ENCODE results near the gene FAM120C.

The FAM120C gene

DNA sequence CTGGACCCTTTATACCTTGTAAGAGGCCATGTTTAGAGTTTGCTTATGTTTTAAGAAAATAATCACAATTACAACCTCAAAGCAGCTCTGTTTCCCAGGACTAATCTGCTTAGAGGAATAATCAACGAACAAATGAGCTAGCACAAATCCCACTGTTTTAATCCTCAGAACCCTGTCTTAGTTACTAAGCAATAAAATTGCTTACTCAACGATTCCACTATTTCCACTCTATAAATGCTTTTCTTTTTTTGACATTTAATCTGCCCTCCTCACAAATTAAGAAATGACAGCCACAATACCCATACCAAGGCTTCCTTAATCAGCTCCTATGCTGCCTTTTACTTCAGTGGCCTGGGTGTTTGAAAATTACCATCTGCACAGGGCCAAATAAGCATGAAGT lies 48.8 kb downstream of the FAM120C start:
- DNase-seq = no peak

DNA sequence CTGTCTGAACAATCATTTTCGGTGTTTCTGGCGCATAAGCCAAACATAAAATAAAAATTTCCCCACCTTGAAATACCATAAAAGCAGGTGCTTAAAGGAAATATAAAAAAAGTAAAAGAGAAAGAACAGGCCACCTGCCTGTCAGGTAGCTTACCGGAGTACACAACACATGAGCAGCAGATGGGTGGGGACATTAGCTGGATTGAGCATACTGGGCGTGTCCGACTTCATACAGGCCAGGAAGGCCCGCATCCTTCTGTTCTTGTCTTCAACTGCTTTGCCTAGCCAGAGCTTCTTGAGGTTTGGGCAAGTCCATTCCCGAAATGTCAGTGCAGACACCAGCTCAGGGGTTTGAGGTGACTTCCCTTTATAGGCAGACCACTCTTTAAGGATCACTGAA lies 66.7 kb downstream of the FAM120C start:
- no peak for DNase-seq

DNA sequence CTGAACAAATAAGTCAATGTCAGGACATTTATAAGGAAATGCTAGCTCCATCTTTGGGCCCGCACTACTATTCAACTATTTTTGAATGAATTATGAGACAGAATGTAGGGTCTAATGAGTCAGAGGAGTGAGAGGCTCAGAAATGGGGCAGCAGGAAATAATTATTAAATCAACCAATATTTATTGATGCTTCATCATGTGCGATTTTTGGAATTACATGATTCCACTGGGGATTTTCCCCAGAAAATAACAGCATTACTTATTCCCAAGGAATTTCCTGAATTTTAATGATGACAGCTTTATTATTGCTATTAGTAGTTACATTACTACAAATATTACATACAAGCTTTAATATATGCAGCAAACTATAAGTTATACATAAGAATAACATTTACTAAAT lies 89.5 kb downstream of the FAM120C start:
- no peak for DNase-seq

DNA sequence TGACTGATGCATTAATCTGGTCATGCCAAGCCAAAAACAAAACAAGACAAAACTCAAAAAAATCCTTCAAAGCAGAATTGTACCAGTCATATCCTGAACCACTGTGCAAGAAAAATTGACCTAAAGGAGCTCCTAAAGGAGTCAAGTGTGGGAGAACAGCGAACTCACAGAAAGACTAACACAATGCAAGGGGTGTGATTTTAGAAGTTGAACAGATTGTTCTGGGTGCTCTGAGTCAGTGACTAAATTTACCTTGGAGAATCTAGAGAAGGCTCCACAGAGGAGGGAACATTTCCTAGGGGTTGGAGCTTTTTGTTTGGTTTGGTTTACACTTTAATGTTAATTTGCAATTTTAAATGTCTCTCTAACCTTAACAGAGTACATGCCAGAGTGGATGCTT lies 89.9 kb downstream of the FAM120C start:
- no peak for DNase-seq

DNA sequence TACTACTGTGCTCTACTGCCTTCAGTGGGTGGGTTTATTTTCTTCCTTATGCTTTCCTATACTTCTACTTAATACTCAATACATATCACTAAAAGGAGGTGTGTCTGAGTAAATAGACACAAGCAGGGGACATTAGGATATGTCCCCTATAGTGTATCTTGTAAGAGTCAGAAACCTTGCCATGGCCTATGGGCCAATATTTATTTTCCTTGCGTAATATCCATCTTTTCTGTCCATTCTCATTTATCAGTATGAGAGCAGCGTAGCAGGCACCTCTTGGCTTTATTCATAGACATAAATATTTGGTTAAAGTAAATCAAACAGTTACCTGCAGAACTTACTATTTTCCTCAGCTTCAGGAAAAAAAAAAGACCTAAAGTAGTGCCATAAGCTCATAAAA lies 92.2 kb downstream of the FAM120C start:
- DNase-seq = no peak

DNA sequence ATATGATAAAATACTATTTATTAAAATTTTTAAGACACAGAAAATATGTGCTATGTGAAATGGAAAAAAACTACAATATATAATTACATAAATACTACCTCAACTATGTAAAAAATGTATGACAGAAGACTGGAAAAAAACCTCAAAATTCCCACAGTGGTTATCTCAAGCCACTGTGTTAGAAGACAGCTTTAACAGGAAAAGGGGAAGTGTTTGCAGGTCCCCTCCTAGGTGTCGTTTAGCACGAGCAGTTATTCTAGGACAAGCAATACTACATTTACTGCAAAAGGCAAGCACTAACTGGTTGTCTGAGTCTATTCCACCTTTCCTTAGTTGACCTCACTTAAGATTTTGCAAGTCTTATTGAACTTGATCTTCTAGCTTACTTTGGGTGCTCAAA lies 93.9 kb downstream of the FAM120C start:
- no peak for DNase-seq

DNA sequence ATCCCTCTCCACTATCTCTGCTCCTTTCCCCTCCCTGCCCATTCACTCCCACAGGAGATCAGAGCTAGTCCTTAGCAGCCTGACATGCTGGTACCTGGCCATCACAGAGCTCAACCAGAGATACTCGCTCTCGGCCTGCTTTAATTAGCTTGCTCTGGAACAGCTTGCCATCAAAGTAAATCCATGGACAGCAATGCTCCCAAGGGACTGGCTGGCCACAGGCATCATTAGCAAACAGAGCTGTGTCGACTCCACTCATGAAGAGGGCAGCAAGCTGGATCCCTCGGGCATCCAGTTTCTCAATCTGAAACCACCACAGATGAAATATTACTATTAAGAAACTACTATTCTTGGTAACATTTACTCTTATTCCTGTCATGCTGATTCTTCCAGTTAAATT lies 95.4 kb downstream of the FAM120C start:
- DNase-seq = no peak

DNA sequence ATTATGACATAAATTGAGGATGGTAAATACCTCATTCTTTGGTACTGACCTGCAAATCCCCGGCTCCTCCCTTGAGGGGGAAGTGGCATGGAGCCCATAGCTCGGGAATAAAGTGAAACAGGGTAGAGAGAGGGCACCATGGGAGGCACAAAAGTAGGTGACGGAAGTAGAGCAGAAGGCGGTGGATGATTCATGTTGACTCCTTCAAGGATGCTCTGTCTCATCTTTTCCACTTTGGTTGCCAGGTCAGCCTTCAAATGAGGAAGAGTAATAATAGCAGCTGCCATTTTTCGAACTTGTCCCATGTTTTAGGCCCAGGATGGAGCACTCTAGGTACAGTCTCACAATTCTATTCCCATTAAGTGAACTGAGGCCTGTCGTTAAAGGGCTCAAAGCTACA lies 97.4 kb downstream of the FAM120C start:
- no peak for DNase-seq

DNA sequence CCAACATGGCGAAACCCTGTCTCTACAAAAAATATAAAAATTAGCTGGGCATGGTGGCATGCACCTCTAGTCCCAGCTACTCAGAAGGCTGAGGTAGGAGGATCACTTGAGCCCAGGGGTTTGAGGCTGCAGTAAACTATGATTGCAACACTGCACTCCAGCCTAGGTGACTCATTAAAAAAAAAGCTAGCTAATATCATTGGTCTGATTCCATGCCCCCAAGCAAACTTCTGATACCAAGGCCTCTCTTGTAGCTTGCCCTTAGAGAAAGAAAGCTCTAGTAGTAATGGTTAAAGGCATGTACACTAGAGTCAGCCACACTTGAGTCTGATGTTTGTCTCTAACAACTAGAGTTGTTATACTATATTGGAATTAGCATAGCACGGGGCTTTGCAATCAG lies 106.2 kb downstream of the FAM120C start:
- no peak for DNase-seq

DNA sequence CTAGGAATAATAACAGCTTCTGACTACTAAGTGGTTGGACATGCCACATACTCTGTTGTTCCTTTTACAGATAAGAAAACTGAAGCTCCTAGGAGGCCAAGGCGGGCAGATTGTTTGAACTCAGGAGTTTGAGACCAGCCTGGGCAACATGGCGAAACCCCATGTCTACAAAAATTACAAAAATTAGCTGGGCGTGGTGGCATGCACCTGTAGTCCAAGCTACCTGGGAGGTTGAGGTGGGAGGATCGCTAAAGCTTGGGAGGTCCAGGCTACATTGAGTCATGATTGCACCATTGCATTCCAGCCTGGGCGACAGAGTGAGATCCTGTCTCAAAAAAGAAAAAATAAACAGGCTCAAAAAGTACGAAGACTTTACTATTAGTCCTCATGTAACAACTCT lies 108.2 kb downstream of the FAM120C start:
- DNase-seq = no peak

DNA sequence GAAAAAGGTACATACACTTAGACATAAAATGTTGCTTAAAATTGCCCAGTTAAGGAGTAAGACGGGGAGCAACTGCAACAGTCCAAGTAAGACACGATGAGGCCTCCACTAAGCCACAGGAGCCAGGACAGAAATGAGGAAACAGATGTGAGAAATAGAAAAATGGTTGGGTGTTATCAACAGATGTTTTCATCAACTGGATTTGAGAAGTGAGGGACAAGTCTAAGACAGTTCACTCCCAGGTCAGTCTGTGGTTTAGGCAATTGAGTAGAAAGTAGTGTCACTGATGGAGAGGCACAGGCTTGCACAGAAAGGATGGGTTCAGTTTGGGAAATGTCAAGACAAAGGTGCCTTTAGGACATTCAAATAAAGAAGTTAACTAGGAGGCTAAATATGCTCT lies 115.3 kb downstream of the FAM120C start:
- DNase-seq = no peak

DNA sequence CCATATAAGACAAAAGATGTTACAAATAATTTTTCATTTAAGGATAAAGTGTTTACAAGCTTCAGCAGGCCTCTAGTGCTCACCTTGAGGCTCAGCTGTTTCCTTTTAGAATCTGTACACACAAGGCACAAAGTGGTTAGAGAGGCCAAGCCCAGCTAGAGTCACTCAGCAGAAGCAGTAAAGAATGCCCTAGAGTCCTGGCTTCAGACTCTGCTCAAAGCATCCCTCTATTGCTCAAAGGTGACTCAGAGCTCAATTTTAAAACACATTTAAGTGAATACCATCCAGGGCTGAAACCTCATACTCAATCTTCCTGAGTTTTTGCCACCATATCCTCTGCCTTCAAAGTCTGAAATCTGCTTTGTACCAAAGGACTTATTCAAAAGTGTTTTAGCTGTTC lies 116.2 kb downstream of the FAM120C start:
- no peak for DNase-seq

DNA sequence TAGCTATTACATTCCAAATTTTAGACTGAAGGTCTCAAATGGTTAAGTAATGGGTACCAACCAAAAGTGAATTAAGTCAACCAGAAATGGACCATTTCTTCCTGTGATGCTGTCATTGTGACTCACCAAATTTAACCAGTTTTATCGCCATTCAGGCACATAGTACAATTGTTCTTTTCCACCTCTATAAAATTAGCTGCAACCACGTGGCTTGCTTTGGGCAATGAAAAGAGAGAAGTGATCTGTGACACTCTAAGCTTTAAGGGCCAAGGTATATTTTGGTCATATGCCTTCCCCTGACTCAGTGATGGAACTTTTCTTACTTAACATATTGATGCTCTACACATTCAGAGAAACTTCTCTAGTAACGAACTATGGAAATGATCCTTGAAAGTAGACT lies 118.5 kb downstream of the FAM120C start:
- no peak for DNase-seq

DNA sequence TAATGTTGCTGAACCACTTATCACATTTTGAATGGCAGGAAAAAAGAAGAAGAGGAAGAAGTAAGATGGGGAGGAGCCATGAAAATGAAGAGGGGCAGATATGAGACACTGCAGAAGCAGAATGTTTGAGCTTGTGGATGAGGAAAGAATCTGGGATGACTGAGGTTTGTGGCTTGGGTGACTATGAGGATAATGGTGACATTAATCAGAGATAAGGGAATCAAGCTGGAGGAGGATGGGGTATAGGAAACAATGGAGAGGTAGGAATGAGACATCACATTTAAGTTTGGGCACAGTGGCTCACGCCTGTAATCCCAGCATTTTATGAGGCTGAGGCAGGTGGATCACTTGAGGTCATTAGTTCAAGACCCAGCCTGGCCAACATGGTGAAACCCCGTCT lies 119.7 kb downstream of the FAM120C start:
- no peak for DNase-seq

DNA sequence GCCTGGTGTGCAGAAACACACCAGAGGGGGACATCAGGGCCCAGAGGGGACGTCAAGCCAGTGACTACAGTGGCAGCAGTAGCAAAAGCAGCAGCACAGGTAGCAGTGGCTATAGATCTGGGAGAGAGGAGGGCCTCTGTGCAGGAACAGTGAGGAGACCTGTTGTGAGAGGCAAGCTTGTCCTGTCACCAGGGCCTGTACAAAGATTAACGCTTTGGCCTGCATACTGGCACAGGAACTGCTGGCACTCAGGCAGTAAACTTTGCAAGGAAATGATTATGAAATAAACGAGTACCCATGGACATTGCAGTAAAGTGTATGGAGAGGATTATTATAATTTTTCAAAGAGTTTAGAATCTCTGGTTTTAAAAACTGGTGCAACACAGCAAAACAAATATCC lies 133.3 kb downstream of the FAM120C start:
- DNase-seq = no peak

DNA sequence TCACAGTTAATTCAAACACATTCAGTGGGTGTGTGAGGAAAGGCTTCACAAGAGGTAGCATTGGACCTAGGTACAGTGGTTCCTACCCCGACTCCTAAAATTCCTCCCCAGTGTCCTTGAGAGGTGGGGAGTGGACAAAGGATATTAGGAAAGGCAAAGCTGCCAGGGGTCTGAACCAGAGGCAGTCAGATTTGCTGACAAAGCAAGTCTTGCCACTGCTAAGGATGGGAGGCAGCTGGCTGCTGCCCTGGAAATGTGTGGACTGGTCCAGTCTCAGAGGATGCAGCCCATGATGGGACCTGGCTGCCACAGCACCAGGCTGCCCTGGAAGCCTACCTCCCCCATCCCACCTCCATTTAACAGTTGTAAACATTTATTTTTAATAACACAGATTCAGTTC lies 134.6 kb downstream of the FAM120C start:
- DNase-seq = no peak

DNA sequence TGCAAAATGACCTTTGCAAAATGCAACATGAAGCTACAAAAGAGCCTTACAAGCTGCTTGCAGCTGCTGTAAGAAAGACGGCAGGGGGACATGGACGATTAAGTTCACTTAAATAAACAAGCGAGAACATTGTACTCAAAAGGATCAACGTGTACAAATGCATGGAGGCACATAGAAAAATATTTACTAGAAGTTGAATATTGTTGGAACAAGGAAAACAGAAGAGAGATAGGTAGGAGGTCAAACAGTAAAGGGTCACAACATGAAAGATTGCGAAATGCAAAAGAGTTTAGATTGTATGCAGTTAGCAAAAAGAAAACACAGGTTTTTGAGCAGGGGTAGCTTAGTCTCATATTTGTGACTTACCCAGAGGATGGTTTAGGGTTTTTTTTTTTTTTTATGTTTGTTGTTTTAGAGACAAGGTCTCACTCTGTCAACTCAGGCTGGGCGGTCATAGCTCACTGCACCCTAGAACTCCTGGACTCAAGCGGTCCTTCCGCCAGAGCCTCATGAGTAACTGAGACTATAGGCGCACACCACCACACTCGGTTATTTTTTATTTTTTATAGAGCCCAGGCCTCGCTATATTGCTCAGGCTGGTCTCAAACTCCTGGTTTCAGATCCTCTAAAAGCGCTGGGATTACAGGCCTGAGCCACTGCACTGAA lies 137.4 kb downstream of the FAM120C start:
- DNase-seq = no peak

DNA sequence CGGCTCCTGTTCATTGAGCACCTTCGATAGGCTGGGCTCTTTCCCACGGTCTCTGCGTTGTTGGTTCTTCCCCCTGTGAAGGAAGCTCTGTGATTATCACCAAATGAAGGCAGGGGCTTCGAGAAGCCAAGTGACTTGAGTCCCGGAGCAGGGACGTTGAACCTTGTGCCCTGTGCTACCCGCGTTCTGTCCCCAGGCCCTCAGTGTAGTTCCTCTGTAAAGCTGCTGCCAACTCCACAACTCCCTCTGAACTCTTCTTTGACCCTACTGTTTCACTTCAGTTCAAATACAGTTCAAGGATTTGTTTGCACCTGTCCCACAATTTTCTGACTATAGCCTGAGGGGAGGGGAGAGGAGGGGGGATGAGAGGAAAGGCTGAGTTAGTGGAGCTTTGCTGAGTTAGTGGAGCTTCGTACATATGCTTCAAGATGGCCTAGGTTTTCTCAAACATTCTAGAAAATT lies 138.1 kb downstream of the FAM120C start:
- peak in 1 of 2 donors; percentile 56 for DNase-seq

DNA sequence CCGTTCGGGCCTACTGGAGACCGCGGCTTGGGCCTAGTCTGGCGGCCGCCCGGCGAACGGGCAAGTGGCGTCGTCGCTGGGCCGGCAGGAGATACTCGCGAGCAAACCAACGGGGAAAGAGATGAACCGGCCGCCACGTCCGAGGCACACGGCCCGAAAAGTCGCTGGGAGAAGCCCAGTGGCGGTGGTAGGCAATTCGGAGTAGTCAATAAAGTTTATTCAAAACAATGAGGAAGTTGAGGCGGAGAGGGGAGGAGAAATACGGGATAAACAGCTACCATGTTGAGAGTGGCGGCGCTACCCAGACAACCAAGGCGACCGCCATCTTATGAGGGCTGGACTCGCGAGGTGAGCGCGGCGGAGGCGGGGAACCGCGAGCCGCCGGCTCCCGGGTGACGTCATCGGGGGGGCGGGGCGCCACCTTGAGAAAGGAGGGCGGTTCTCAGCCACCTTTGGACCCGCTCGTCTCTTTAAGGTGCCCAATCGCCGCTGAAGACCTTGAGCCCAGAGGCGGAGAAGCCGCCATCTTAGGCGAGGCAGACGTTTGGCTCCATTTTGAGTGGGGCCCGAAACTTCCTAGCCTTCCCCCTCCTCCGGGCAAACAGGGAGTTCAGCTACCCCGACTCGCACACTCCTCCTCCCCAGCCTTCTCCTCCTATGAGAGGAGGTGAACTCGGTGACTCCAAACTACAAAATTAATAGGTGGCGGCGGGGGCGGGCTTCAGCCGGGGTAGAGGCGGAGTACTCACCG lies 138.8 kb downstream of the FAM120C start, which contains the start of gene PHF8:
PHF8 (minus strand) TSS at position 348 of the 751 bp plus-strand sequence. CDS start 1,745 bp downstream, outside the sequence.
- peak; percentile 79 to 90 for DNase-seq

DNA sequence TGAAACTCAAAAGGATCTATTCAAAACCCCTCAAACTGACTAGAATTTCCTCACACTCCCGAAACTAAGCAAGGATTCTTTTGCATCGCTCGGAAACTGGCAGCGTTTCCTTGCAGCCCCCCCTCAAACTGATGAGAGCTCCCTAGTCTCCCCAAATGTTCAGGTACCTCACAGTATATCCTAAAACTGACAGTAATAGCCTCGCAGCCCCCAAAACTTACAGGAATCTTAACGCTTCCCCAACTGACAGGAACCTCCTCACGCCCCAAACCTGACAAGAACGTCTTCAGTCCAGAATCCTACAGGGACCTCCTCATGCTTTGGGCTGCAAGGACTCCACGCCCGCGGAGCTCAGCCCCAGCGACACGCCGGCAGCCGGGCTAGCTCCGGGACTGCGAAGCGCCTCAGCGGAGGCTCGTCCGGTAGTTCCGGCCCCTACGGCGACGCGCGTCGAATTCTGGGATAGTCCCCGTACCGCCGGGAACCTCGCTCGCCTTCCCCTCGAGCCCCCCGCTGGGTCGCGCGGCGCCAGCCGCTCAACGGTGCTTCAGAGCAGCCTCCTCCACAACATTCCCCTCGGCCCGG lies 139.4 kb downstream of the FAM120C start:
- no peak for DNase-seq

DNA sequence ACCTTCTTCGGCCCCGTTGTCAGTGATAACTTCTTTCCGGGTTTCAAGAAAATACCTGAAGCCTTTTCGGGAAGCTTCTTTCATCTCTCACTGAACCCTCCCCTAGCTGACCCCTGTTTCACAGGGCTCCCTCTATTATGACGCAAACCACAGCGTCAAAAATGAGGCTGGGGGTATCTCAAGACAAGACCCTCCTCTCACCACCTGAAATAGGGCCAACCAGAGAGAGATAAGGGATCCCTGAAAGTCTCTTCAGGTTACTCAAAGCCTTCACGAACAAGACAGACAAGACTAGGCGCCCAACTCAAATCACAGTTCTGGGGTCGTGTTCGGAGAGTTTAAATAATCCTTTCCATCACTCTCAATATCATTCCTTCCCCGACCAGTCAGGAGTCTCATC lies 140.0 kb downstream of the FAM120C start:
- no peak for DNase-seq

DNA sequence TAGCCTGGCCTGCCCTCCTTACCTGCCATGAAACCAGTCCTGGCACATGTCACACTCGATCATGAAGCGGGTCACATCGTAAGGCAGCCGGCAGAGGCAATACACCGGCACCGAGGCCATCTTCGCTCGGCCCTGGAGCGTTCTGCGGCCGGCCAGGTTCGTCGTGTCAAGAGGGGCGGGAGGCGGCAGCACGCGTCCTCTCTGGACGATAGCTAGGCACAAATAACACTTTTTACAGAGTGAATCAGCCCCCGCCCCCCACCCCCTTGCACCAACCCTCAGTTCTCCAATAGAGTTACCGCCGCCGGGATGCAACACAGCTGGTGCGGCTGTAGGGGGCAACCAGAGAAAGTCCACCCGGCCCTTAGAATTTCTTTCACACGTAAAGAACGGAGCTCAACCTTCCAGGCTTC lies 140.4 kb downstream of the FAM120C start:
- DNase-seq = no peak

DNA sequence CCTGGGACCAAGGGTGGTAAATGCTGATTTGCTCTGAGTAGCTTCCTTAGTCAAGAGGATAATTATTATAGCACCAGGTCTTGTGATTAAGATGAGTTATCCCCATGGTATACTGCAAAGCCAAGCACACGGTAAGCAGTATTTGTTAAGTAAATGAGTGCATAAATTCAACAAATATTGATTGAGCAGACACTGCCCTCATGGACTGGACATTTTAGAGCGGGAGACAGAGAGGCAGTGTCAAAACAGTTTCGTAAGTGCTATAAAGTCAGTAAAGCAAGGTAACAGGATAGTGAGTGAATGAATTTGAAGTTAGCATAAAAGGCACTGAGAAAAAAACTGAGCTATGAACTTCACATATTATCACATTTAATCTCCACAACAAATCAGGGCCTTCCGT lies 152.7 kb downstream of the FAM120C start:
- DNase-seq = no peak

DNA sequence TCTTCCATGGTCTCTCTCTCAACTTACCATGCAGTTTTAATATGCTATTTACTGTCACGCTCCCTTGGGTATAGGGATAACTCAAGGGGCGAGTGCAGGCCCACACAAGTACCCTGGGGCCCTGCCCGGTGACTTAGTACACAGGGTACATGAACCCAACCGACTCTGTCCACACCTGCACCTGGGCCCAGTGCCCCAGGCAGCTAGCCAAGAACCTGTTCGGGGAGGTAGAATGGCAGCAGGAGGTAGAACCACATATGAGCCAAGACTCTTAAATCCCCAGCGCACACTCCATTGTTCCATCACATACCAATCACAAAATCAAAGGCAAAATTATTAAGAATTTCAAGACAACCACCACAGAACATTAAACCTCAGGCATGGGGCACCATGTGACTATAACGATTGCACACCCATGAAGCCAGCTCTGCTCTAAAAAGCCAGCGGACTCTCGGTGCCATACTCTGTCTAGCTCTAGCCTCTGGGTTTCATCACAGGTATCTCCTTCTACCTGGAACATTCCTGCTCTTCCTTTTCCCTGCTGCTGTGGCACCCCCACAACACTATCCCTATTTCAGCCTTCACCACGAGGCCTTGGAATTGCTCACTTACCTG lies 153.4 kb downstream of the FAM120C start:
- DNase-seq = no peak
